H1 (cell line): ENCODE measurements around the gene TMEM212. TPM values are rescaled to one million over a fixed set of nuclear protein-coding genes. Genes with fewer than 3 reads are reported as not detected.

Experiments
- BRCA1 ChIP-seq: IDR thresholded peaks from 2 replicates; pipeline ENCODE4 v1.6.1; 2012; ENCODE audit warnings: low read depth, low read length, improper control_type of control experiment
- CREB1 ChIP-seq: IDR thresholded peaks from 2 replicates; pipeline ENCODE4 v1.6.1; 2012; ENCODE audit warnings: inconsistent platforms
- EGR1 ChIP-seq: IDR thresholded peaks from 2 replicates; pipeline ENCODE4 v1.6.1; 2011; ENCODE audit warnings: low read depth, low read length, borderline replicate concordance
- HDAC6 ChIP-seq: IDR thresholded peaks from one replicate; pipeline ENCODE4 v1.7.1; 2012; ENCODE audit warnings: low read depth, mild to moderate bottlenecking, inconsistent platforms, low read length, moderate library complexity
- KDM1A ChIP-seq: fragments of 200-600, 300-600 bp; sonication (generic); IDR thresholded peaks from 2 replicates; pipeline ENCODE4 v1.7.1; 2016; ENCODE audit warnings: mild to moderate bottlenecking, low read length, borderline replicate concordance
- MAFK ChIP-seq: IDR thresholded peaks from 2 replicates; pipeline ENCODE4 v1.6.1; 2012; ENCODE audit warnings: low read depth, mild to moderate bottlenecking, improper control_type of control experiment, low read length
- RFX5 ChIP-seq: IDR thresholded peaks from 2 replicates; pipeline ENCODE4 v1.6.1; 2011; ENCODE audit warnings: low read depth, low read length, improper control_type of control experiment, borderline replicate concordance
- SIN3A ChIP-seq, 2 experiments: IDR thresholded peaks in 1 of 2; conservative IDR thresholded peaks in 1 of 2; 2 replicates each; pipeline ENCODE4 v1.6.1; 2011 to 2012; ENCODE audit warnings: low read length in 2 of 2, improper control_type of control experiment in 1 of 2, low read depth in 1 of 2, mild to moderate bottlenecking in 1 of 2
- SIRT6 ChIP-seq: IDR thresholded peaks from one replicate; pipeline ENCODE4 v1.7.1; 2012; ENCODE audit warnings: low read length, inconsistent platforms
- SP1 ChIP-seq: IDR thresholded peaks from 2 replicates; pipeline ENCODE4 v1.6.1; 2011; ENCODE audit warnings: low read depth, low read length
- SP2 ChIP-seq: IDR thresholded peaks from 2 replicates; pipeline ENCODE4 v1.6.1; 2012; ENCODE audit warnings: mild to moderate bottlenecking, low read length, inconsistent platforms
- YY1 ChIP-seq: IDR thresholded peaks from 2 replicates; pipeline ENCODE4 v1.6.1; 2011; ENCODE audit warnings: low read depth, mild to moderate bottlenecking, low read length
- ZNF274 ChIP-seq: IDR thresholded peaks from 2 replicates; pipeline ENCODE4 v1.7.0; 2012; ENCODE audit warnings: low read length, borderline replicate concordance; ENCODE audit errors: extremely low read depth
- polyA plus RNA-seq, 7 experiments: library from polyadenylated mRNA; depleted of rRNA in 3 of 7; stranded (reverse) in 5 of 7; unstranded in 2 of 7; fragments of >200 nt in 5 of 7; fragments of 200-250 nt in 2 of 7; gene quantifications; 1 replicate in 5 of 7; 2 replicates in 1 of 7; 4 replicates in 1 of 7; pipeline versions ENCODE4 v1.2.1 to v1.2.3, GENCODE V29; 2011 to 2013; ENCODE audit warnings: missing spikeins in 2 of 7, mixed read lengths in 2 of 7
- total RNA-seq: library from RNA; stranded (reverse); fragmentation: NEBNext Ultra II Directional; extraction: Animal tissue kit (Norgen Biotek cat#: 25700); gene quantifications from 2 replicates; pipeline ENCODE4 v1.2.1, GENCODE V29; 2021
- TF ChIP-seq, protein P1 (sequence below): fragments of 300-600 bp; sonication (generic); IDR thresholded peaks from 2 replicates; pipeline ENCODE4 v1.7.1; 2012; ENCODE audit warnings: low read length, moderate library complexity, mild to moderate bottlenecking, inconsistent platforms; ENCODE audit not compliant: insufficient replicate concordance

TMEM212 gene
- total and polyA plus RNA-seq, 2 of the 8 experiments (the other 6 are each of a cell fraction or from before 2014, with no cell fraction given), result not detected

DNA sequence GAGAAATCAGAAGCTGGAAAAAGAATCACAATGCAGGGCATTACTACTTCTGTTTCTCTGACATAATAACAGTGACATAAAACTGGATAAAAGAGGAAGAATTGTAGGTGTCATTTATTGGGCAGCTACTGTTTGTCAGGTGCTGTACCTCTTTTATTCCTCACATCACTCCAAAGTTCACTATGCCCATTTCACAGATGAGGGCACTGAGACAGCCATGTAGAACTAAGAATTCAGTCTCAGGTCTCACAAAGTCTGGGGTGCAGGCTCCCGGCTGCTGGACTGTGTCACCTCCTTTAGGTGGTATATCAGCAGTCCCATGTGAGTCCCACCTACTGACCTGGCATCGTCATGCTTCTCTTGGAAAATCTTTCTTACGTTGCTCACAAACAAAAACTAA lies 20.8 kb downstream of the TMEM212 start (continued):
- TF ChIP-seq, protein P1, sequence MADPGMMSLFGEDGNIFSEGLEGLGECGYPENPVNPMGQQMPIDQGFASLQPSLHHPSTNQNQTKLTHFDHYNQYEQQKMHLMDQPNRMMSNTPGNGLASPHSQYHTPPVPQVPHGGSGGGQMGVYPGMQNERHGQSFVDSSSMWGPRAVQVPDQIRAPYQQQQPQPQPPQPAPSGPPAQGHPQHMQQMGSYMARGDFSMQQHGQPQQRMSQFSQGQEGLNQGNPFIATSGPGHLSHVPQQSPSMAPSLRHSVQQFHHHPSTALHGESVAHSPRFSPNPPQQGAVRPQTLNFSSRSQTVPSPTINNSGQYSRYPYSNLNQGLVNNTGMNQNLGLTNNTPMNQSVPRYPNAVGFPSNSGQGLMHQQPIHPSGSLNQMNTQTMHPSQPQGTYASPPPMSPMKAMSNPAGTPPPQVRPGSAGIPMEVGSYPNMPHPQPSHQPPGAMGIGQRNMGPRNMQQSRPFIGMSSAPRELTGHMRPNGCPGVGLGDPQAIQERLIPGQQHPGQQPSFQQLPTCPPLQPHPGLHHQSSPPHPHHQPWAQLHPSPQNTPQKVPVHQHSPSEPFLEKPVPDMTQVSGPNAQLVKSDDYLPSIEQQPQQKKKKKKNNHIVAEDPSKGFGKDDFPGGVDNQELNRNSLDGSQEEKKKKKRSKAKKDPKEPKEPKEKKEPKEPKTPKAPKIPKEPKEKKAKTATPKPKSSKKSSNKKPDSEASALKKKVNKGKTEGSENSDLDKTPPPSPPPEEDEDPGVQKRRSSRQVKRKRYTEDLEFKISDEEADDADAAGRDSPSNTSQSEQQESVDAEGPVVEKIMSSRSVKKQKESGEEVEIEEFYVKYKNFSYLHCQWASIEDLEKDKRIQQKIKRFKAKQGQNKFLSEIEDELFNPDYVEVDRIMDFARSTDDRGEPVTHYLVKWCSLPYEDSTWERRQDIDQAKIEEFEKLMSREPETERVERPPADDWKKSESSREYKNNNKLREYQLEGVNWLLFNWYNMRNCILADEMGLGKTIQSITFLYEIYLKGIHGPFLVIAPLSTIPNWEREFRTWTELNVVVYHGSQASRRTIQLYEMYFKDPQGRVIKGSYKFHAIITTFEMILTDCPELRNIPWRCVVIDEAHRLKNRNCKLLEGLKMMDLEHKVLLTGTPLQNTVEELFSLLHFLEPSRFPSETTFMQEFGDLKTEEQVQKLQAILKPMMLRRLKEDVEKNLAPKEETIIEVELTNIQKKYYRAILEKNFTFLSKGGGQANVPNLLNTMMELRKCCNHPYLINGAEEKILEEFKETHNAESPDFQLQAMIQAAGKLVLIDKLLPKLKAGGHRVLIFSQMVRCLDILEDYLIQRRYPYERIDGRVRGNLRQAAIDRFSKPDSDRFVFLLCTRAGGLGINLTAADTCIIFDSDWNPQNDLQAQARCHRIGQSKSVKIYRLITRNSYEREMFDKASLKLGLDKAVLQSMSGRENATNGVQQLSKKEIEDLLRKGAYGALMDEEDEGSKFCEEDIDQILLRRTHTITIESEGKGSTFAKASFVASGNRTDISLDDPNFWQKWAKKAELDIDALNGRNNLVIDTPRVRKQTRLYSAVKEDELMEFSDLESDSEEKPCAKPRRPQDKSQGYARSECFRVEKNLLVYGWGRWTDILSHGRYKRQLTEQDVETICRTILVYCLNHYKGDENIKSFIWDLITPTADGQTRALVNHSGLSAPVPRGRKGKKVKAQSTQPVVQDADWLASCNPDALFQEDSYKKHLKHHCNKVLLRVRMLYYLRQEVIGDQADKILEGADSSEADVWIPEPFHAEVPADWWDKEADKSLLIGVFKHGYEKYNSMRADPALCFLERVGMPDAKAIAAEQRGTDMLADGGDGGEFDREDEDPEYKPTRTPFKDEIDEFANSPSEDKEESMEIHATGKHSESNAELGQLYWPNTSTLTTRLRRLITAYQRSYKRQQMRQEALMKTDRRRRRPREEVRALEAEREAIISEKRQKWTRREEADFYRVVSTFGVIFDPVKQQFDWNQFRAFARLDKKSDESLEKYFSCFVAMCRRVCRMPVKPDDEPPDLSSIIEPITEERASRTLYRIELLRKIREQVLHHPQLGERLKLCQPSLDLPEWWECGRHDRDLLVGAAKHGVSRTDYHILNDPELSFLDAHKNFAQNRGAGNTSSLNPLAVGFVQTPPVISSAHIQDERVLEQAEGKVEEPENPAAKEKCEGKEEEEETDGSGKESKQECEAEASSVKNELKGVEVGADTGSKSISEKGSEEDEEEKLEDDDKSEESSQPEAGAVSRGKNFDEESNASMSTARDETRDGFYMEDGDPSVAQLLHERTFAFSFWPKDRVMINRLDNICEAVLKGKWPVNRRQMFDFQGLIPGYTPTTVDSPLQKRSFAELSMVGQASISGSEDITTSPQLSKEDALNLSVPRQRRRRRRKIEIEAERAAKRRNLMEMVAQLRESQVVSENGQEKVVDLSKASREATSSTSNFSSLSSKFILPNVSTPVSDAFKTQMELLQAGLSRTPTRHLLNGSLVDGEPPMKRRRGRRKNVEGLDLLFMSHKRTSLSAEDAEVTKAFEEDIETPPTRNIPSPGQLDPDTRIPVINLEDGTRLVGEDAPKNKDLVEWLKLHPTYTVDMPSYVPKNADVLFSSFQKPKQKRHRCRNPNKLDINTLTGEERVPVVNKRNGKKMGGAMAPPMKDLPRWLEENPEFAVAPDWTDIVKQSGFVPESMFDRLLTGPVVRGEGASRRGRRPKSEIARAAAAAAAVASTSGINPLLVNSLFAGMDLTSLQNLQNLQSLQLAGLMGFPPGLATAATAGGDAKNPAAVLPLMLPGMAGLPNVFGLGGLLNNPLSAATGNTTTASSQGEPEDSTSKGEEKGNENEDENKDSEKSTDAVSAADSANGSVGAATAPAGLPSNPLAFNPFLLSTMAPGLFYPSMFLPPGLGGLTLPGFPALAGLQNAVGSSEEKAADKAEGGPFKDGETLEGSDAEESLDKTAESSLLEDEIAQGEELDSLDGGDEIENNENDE, result no peak
- TF ChIP-seq SP2, result no peak
- TF ChIP-seq ZNF274, result no peak
- no peak for TF ChIP-seq BRCA1
- TF ChIP-seq SIN3A (conservative IDR thresholded peaks at IDR 0.05 in 1 of 2, IDR thresholded peaks at IDR 0.05 in 1 of 2; ENCODE audit: low read depth in 1 of 2, low read length in 2 of 2), result no peak
- no peak for TF ChIP-seq EGR1
- no peak for TF ChIP-seq YY1
- no peak for TF ChIP-seq SP1
- TF ChIP-seq RFX5, result no peak
- no peak for TF ChIP-seq KDM1A
- no peak for TF ChIP-seq MAFK
- no peak for TF ChIP-seq SIRT6
- no peak for TF ChIP-seq CREB1
- no peak for TF ChIP-seq HDAC6
